Measurements from ENCODE around the gene FAM228B. TPM values are rescaled to one million over a fixed set of nuclear protein-coding genes. Genes with fewer than 3 reads are reported as not detected.
"Not testable (repeated sequence)": the region's sequence is repeated elsewhere in the genome, so short reads cannot be mapped to it uniquely, and the experiment has no call there.

The FAM228B gene
- total RNA-seq, 1 donor = 8.1 TPM

GRCh38 chr2:24153478-24153877 lies 30.2 kb downstream of the FAM228B start:
- no peak for DNase-seq (ENCODE audit: low read depth in 2 of 3, low spot score in 2 of 3)

DNA sequence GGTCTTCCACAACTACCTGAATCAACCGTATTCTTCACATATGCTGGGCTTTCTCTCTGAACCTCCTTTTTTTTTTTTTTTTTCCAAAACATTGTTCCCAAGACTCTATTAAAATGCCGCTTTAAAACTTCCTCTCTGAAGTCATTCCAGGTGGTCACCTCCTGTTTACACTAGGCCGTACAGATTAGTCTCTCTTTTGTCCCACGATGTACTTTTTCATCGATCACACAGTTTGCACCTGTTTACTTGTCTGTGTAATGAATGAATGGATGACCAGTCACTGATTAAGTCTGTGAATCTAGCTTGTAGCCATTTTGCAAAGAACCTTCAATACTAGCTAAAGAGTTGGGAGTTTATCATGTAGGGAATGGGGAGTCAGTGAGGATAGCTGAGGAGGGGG lies 34.9 kb downstream of the FAM228B start:
- DNase-seq (ENCODE audit: low read depth in 2 of 3, low spot score in 2 of 3) = no peak

DNA sequence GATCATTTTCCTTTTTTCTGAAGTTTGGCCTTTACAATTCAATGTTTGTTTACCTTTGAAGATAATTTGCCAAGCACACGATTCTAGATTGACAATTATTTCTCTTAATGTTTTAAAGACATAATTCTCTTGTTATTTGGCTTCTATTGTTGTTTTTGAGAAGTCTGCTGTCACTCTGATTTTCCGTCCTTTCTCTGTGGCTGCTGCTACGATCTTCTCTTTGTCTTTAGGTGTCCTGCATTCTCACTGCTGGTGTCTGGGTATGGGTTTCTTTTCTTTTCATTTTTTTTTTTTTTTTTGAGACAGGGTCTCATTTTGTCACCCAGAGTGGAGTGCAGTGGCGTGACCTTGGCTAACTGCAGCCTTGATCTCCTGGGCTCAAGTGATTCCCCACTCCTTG lies 36.4 kb downstream of the FAM228B start:
- DNase-seq (ENCODE audit: low read depth in 2 of 3, low spot score in 2 of 3) = no peak

- no peak for DNase-seq (ENCODE audit: low read depth in 2 of 3, low spot score in 2 of 3)
These were observed 37.5 kb downstream of the FAM228B start for GRCh38 chr2:24160761-24161160.

- DNase-seq (ENCODE audit: low read depth in 2 of 3, low spot score in 2 of 3) = no peak
These were observed 39.2 kb downstream of the FAM228B start for GRCh38 chr2:24162494-24162893.

GRCh38 chr2:24163186-24163585 lies 39.9 kb downstream of the FAM228B start:
- DNase-seq (ENCODE audit: low read depth in 2 of 3, low spot score in 2 of 3) = no peak

GRCh38 chr2:24163601-24164000 lies 40.3 kb downstream of the FAM228B start:
- DNase-seq (ENCODE audit: low read depth in 2 of 3, low spot score in 2 of 3) = no peak

DNA sequence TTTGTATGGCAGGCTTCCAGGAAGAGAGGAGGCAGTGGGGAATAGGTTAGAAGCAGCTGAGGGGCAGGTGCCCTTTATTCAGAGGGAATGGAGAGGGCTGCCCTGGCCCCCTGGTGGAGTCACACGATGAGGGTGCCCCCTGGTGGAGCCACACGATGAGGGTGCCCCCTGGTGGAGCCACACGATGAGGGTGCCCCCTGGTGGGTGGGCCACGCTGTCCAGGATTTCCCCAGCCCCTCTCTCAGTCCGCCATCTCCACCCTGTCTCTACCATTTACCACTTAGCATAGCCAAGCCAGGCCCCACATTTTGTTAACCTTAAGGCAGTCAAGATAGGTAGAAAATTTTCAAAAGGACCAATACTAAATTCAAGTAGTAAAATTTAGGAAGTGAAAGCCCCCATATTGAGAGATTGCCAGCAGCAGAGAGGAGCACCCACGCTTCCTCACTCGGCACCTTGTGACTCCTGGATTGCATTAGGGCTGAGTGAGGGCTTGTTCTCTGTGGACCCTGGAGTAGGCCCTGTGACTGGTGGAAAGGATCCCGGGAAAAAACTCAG lies 41.2 kb downstream of the FAM228B start:
- peak in 2 of 3 donors; percentile 46 to 49 for DNase-seq (ENCODE audit: low read depth in 2 of 3, low spot score in 2 of 3)

DNA sequence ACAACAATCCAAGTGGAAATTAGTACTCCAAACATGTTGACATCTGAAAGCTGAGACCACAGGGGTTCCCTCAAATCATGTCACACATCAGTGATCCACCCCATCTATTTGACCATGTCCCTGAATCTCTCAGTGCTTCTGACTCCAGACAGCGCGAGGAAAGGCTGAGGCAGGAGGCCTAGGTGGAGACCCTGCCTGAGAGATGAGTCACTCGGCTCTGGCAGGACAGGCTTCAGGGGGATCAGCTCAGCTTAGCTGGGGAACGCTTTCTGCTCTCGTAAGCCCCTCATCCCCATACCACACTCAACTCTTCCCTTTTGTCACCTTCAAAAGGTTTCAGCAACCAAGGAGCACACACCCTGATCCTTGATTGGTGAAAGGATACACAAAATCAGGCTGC lies 45.8 kb downstream of the FAM228B start:
- DNase-seq (ENCODE audit: low read depth in 2 of 3, low spot score in 2 of 3) = no peak

- no peak for DNase-seq (ENCODE audit: low read depth in 2 of 3, low spot score in 2 of 3)
These were observed 51.6 kb downstream of the FAM228B start, which contains the start of gene FAM228A for GRCh38 chr2:24174851-24175277. Gene FAM228A, plus strand, starts transcription at chr2:24175053. Its CDS starts 428 bp downstream, at chr2:24175481.

- DNase-seq (ENCODE audit: low read depth in 2 of 3, low spot score in 2 of 3) = no peak
These were observed 52.4 kb downstream of the FAM228B start for GRCh38 chr2:24175631-24176187.

DNA sequence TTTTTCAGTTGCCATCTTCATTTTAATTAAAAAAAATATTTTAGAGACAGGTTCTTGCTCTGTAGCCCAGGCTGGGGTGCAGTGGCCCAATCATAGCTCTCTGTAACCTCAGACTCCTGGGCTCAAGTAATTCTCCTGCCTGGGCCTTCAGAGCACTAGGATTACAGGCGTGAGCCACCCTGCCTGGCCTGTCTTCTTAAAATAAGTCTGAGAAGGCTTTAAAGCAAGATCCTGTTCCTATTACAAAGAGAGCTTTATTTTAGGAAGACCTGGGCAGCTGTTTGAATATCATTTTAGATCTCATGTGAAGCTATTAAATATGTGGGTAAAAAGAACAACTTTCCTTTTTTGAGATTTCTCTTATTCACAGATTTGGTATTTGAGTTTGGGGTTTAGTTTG lies 53.1 kb downstream of the FAM228B start:
- no peak for DNase-seq (ENCODE audit: low read depth in 2 of 3, low spot score in 2 of 3)

DNA sequence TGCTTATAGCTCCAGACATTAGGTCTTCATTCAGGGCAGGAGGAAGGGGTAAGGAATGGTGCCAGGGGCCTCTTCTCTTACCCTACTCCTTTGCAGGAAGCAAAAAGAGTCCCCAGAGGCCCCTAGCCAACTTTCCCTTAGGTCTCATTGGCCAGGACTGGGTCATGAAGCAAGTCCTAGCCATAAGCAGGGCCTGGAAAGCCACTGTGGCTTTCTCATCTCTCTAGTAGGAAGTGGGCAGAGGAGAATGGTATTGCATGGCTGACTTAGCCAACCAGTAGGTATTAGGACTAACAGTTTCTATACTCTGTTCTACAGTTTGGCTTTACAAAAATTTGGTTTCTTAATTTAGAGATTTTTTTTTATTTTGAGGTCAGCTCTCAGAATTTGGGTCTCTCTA lies 56.4 kb downstream of the FAM228B start:
- DNase-seq (ENCODE audit: low read depth in 2 of 3, low spot score in 2 of 3) = no peak

GRCh38 chr2:24181849-24182248 lies 58.6 kb downstream of the FAM228B start:
- DNase-seq (ENCODE audit: low read depth in 2 of 3, low spot score in 2 of 3) = no peak

DNA sequence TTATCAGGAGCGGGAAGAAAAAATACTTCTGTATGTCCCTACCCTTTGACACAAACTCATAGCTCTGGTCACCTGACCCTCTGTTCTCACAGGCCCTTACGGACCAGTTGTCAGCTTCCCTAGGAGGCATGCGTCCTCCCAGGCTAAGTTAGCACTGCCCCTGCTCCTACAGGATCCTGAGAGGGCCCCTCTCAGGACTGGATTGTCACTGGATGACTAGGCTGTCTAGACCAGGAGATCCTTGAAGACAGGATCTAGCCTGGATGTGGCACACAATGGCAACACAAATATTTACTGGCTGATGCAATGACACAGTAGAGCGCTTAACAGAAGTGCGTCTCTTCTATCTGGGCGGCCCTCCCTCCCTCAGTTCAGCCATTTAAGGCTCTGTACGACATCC lies 59.2 kb downstream of the FAM228B start:
- no peak for DNase-seq (ENCODE audit: low read depth in 2 of 3, low spot score in 2 of 3)

DNA sequence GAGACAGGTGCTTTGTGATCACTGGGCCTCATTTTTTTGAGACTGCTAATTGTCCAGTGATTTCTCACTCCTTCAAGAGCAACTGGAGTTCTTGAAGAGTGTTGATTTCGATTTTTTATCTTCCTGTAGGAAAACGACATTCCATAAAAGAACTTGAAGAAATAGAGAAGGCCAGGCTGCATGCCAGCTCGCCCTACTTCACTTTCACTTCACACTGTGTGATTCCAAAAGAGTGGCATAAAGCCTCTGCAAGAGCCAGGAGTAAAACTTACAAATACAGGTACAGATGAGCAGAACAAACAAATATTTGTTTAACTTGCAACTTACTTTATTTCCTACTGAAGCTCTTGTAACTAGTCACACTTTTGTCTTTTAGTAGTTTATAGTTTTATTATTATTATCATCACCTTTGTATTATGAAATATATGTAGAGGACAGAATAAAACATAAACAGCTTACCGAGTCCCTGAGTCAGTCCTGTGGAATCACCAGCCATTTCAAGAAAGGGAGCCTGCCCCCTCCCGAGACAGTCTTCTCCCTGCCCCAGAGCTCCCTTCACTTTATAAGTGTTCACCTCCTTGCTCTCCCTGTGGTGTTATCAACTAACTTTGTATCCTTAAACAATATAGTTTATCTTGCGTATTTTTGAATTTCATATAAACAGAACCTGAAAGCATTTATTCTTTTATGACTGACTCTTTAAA lies 60.2 kb downstream of the FAM228B start:
- DNase-seq (ENCODE audit: low read depth in 2 of 3, low spot score in 2 of 3) = no peak

DNA sequence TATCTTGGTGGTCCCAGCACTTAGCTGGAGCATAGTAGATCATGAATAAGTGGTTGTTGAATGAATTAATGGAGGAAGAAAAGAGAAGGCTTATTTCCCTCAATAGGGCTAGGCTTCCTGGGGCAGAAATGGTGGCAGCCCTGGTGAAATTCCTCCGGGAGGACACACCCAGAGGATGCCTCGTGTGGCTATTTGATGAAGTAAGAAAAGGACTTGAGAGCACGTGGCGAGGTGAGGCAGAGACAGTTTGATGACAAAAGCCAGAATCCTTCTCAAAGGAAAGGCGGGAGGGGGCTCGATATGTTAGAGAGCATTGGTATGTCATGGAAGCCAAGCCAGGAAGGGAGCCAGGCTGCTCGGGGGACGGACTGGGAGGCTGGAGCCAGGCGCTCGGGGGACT lies 66.3 kb downstream of the FAM228B start:
- no peak for DNase-seq (ENCODE audit: low read depth in 2 of 3, low spot score in 2 of 3)

GRCh38 chr2:24190503-24190902 lies 67.2 kb downstream of the FAM228B start:
- no peak for DNase-seq (ENCODE audit: low read depth in 2 of 3, low spot score in 2 of 3)

GRCh38 chr2:24191156-24191555 lies 67.9 kb downstream of the FAM228B start:
- DNase-seq (ENCODE audit: low read depth in 2 of 3, low spot score in 2 of 3) = no peak

DNA sequence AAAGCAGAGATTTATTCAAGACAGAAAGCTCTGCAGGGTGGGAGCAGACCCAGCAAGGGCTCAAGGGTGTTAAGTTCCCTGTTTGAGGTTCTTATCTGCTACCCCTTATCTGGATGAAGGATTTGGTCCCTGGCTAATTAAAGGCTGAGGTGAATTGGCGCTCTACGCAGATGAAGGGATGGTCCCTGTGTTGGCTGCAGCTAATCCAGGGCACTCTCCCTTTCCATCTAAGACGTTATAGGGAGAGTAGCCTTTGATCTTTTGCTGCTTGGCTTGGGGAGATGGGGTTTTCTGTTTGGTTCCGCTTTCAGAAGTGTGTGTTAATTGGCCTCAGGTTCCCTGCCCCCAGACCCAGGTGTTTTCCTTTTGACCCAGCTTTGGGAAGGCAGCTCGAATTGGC lies 68.6 kb downstream of the FAM228B start:
- no peak for DNase-seq (ENCODE audit: low read depth in 2 of 3, low spot score in 2 of 3)

DNA sequence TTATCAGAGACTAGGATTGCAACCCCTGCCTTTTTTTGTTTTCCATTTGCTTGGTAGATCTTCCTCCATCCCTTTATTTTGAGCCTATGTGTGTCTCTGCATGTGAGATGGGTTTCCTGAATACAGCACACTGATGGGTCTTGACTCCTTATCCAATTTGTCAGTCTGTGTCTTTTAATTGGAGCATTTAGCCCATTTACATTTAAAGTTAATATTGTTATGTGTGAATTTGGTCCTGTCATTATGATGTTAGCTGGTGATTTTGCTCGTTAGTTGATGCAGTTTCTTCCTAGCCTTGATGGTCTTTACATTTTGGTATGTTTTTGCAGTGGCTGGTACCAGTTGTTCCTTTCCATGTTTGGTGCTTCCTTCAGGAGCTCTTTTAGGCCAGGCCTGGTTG lies 73.9 kb downstream of the FAM228B start:
- DNase-seq (ENCODE audit: low read depth in 2 of 3, low spot score in 2 of 3) = not testable (repeated sequence)

DNA sequence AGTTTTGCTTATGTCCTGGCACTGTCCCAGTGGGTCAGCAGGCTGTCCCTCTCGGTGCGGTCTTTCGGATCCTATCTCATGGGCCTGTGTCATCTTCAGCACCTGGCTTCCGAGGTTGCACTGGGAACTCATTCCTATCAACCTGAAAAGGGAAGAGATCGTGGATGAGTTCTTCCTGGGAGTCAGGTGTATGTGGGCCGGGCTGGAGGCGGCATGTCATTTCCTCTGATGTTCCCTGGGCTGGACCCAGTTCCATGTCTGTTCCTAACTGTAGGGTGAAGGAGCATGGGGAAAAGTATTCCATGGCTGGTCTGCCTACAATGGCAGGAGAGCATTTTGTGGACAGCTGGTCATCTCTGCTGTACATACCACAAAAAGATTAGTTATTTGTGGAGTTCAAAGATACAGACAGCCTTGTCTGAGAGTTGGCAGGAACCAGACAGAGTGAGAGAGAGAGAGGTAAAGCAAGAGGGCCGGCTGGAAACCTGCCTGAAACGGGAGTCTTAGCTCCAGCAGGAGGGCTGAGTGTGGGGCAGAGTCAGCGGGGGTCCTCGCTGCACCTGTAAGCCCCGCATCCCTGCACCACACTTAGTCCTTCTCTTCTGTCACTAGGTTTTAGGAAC lies 76.8 kb downstream of the FAM228B start:
- DNase-seq (ENCODE audit: low read depth in 2 of 3, low spot score in 2 of 3) = no peak
